HG03521 (cell line): ENCODE results near the gene CCM2.
A peak's percentile ranks its signal among the peaks of the same experiment; 100 is the strongest.
"Not testable (repeated sequence)": the region's sequence is repeated elsewhere in the genome, so short reads cannot be mapped to it uniquely, and the experiment has no call there.

ENCODE experiments used
- ATAC-seq: cut with Tn5 transposase; IDR thresholded peaks from one replicate; pipeline ENCODE4 v1.9.1; 2021; ENCODE audit warnings: mild to moderate bottlenecking, moderate library complexity; ENCODE audit not compliant: unreplicated experiment

The CCM2 gene

DNA sequence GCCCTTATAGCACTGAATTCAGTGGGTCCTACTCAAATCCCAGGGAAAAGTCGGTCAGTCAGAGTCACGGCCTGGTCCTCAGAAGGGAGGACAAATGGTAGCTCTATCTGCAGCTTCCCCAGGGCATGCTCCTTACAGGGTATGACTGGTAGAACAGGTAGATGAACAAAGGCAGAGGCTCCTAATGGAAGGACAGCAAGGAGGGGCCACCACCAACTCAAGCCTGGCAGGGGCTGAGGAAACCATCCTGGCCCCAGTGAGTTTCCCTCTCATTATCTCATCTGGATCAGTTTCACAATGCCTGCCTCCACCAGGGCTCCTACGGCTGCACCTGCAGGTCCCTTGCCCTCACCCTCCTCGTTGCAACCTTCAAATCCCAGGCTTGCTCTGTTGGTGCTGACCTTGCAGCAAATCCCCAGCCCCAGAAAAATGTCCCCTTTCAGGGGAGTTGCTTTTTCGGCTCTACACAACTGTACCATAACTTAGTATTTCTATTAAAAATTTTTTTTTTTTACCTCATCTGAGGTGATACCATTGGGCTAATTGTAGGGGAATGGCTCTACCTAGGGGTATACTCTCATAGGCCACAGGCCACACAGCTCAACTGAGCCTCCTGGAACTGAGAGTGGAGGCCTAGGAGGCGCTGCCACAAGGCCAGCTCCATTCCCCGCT is 18.8 kb upstream of the CCM2 start:
- ATAC-seq: no peak

DNA sequence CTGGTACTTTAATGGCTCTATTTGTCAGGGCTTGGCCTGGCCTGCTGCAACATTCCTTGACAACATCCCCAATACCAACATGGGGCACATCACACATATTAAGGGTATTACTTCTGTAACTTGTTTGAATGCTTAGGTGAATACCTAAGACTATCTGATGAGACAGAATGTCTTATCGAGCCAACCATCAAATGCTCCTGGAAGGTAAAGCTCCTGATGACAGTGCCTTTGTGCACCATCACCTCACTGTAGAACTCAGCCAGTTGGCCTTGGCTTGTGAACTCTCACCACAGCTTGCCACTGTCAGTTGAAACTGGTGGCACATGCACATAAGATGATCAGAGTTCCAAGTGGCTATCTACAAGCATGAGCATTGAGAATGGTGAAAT is 17.5 kb upstream of the CCM2 start:
- ATAC-seq: no peak

DNA sequence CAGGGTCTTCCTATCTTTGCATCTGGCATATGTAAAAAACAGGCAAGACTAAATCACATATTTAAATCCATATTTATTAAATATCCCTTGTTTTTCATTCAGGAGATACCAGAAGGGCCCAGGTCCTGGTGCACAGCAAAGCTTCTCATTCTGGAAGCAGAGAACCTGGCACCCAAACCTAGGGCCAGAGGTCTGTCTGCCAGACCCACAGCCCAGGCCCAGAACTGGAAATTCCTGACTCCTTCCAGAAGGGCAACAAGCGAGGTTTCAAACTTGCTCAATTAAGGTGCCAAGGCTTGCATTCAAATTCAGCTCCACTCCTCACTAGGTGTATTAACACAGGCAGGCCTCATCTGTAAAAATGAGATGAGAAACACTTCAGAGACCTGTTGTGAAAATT is 17.0 kb upstream of the CCM2 start:
- ATAC-seq: no peak

DNA sequence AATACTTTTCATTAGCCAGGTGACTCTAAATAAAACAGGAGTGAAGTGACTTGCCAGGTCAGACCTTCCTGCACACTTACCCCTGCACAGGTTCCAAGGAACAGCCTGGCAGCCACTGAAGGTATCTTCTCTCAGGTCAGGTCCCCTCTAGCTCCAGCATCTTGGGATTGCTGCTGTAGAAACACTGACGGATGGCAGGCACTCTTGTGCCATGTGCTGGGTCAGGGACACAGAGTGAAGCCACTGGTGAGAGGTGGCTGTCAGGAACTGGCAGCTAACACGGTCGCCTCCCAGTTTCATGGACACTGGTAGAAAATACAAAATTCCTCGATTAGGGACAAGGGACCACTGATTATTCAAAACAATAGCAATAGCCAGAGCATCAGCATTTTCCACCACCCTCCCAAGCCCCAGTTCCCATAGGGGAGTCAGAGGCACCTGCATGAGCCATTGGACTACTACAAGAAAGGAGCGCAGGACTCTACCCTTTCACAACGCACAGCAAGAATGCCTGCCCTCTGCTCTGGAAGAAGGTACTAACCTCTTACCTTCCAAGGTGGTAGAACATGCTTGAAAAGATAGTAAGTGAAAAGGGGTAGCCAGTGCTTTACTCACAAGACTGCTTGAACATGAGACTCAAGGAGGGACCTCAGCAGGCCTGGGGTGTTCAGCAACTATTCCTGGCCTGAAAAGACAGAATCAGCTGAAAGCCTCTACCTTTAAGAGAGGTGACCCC is 16.1 kb upstream of the CCM2 start:
- ATAC-seq: no peak

DNA sequence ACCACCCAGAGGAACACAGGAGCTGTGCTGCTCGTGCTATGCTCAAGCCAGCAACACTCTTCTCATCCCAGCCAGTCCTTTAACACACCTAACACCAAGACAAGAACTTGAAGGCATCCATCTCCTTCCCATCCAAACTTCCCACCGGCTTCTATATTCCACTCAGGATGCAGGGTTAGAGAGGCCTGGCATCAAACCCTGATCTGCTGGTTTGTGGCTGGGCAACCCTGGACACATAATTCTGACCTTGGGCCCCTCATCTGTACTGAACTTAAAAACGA is 15.6 kb upstream of the CCM2 start:
- no peak for ATAC-seq

DNA sequence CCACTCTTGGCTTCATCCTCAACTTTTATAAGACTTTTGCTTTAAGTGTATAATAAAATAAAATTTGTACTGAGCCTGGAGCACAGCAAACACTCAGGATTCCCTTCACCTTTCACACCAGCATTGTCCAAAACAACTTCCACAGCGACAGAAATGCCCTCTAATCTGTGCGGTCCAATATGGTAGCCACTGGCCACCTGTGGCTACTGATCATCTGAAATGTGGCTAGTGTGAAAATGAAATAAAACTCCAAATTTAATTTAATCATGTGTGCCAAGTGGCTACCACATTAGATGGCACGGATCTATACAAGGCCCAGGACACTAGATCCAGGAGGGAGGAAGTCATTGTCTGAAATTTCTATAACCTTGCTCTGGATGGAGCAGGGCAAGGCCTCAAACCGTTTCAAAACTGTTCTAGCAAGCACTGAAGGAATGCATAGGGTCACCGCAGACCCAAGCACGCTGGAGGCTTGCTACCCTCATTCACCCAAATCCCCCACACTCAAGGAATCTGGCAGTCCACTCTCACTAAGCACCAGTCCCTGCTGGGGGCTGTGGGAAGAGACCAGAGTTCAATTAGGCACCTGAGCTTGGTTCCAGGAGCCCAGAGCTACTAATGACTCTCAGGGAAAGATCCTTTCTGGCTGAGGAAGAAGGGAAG is 14.8 kb upstream of the CCM2 start:
- no peak for ATAC-seq

DNA sequence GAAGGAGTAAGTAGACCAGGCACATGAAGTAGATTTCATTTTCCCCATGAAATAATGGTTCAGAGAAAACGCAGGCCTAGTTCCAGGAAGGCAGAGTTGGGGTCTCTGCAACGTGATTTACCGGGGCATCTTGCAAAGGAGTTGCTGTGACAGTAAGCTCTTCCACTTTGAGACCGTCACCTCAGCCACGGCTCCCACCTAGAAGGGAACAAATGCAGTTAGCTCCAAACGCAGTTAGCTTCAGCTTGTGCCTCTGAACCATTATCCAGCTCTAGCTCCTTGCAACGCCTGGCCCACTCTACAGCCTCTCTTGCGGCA is 14.1 kb upstream of the CCM2 start:
- ATAC-seq: no peak

DNA sequence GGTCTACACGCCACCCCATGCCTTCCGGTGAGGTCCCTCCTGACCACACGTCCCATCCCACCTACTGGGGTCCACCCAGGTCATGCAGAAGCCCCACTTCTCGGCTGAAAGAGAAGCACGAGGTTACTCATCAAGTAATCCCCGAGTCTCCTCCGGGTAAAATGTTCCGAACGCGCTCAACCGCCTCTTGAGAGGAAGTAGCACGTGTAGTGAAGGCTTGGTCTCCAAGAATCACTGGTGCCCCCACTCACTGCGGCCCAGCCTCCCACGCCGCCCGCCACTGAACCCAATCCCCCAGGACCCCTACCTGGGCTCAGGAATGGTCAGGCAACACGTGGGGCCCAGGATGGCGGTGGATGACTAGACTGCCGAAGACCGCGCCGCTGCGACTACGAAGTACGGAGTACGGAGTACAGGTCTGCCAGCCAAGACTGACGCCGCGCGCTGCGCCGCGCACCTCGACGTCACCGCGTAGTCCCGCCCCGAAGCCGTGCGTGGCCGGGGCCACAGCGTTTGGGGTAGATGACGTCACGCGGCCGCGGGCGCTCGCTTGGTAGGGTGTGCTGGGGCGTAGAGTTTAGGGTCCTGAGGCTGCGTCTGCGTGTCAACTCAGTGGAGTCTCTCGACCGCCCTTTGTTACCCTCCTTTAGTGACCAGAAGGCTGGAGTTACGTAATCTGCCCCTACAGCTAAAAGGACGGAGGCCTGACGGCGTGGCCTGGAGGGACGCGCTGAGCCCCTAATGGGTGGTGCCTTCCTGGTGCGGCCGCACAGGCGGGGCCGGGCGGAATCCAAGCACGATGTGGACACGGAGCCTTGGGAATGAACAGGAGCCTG is 13.6 kb upstream of the CCM2 start:
- peak; percentile 96 for ATAC-seq

DNA sequence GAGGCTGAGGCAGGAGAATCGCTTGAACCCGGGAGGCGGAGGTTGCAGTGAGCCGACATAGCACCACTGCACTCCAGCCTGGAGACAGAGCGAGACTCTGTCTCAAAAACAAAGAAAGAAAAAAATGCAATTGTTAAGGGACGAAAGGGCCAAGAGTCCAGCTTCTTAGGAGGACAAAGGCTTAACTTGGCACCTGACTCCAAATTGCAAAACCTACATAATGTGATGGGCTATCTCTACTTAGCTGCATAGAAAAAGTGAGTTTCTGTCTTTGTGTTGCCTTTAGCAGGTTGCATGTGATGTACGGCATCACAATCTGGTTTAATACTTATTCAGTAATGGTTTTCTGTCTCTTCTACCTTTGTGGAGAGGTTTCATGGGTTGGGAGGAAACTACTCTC is 12.5 kb upstream of the CCM2 start:
- ATAC-seq: no peak

DNA sequence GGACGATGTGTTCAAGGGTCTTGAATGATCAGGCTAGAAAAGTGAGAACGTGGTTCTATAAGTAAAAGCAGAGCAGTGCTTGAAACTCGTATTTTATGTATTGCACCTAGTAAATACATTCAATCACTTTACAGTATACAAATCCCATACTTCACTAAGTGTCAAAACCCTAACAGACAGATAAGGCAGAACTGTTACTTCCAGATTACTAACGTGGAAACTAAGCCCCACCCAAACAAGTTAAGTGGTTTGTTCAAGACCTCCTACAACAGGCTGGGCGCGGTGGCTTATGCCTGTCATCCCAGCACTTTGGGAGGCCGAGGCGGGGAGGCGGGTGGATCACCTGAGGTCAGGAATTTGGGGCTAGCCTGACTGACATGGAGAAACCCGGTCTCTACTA is 12.0 kb upstream of the CCM2 start:
- no peak for ATAC-seq

DNA sequence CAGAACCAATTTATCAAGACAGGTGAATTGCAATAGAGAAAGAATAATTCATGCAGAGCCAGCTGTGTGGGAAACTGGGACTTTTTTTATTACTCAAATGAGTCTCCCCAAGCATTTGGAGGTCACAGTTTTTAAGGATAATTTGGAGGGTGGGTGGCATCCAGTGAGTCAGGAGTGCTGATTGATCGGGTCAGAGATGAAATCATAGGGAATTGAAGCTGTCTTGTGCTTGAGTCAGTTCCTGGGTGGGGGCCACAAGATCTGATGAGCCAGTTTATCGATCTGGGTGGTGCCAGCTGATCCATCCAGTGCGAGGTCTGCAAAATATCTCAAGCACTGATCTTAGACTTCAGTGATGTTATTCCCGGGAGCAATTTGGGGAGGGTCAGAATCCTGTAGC is 11.3 kb upstream of the CCM2 start:
- ATAC-seq: no peak

DNA sequence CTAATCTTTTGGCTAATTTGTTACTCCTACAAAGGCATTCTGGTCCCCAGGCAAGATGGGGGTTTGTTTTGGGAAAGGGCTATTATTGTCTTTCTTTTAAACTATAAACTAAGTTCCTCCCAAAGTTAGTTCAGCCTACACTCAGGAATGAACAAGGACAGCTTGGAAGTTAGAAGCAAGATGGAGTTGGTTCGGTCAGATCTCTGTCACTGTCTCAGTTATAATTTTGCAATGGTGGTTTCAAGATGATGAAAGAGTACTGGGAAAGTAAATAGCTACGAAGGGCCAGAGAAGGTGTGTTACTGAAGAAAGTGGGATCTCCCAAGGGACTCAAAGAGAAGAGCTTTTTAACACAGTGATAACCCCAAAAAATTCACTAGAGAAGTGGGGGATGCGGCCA is 10.9 kb upstream of the CCM2 start:
- ATAC-seq: no peak

DNA sequence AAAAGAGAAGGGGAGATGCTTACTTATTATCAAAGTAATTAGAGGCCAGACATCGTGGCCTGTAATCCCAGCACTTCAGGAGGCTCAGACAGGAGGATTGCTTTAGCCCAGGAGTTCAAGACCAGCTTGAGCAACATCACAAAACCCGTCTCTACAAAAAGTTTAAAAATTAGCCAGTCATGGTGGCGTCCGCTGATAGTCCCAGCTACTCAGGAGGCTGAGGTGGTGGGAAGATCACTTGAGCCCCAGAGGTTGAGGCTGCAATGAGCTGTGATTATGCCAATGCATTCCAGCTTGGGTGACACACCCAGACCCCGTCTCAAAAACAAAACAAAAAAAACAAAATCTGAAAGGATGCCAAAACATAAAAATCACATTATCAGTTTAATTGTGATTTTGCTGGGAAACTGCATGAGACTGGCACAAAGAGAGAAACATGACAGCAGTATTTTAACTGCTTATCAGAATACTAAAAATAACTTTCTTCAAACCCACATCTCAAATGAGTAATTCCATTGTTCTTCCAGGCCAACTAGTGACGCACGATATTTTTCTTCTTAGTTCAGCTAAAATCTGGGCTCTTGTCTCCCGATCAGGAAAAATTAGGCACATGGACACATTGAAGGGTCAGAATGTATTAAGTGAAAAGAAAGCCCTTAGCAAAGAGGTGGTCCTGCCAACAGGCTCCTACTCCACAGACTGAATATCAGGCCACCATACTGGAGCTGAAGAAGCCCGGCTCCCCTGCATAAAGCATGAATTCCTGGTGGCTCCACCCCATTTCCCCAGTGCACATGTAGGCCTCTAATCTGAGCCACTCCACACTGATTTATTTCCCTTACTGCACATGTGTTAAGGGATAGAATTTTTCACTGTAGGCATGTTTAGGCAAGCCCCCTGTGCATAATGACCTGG is 9.6 kb upstream of the CCM2 start:
- ATAC-seq: no peak

DNA sequence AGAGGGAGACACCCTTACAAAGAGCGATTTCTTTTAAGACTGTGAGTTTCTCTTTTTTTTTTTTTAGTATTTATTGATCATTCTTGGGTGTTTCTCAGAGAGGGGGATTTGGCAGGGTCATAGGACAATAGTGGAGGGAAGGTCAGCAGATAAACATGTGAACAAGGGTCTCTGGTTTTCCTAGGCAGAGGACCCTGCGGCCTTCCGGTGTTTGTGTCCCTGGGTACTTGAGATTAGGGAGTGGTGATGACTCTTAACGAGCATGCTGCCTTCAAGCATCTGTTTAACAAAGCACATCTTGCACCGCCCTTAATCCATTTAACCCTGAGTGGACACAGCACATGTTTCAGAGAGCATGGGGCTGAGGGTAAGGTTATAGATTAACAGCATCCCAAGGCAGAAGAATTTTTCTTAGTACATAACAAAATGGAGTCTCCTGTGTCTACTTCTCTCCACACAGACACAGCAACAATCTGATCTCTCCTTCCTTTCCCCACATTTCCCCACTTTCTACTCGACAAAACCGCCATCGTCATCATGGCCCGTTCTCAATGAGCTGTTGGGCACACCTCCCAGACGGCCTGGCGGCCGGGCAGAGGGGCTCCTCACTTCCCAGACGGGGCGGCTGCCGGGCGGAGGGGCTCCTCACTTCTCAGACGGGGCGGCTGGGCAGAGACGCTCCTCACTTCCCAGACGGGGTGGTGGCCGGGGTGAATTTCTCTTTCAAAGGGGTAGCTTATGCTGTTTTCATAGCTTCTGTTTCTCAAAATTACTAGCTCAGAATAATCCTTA is 7.8 kb upstream of the CCM2 start:
- ATAC-seq: not testable (repeated sequence)

DNA sequence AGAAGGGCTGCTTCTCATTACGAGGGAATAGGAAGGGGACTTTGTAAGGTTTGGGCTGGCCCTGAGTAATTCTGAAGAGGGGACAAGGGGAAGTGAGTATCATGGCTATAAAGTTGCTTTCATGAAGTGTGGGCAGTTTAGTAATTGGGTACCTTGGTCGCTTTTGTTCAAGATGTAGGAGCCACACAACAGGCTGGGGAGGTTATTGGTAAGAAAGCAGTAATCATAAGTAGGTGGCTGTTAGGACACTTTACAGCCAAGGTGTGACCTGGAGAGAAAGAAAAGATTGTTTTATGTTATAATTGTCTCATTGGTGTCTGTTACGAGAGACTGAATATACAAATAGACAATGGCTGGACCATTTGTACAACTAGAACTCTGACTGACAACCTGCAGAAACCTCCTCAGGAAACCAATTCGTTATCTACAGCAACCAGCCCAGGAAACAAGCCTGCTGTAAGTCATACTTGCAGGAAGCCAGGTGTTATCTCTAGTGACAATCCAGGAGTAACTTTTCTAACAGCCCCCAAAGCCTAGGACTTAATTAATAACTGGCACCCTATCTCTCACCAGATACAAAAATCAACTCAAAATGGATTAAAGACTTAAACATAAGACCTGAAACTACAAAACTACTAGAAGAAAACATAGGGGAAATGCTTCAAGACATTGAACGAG is 5.0 kb upstream of the CCM2 start:
- no peak for ATAC-seq

DNA sequence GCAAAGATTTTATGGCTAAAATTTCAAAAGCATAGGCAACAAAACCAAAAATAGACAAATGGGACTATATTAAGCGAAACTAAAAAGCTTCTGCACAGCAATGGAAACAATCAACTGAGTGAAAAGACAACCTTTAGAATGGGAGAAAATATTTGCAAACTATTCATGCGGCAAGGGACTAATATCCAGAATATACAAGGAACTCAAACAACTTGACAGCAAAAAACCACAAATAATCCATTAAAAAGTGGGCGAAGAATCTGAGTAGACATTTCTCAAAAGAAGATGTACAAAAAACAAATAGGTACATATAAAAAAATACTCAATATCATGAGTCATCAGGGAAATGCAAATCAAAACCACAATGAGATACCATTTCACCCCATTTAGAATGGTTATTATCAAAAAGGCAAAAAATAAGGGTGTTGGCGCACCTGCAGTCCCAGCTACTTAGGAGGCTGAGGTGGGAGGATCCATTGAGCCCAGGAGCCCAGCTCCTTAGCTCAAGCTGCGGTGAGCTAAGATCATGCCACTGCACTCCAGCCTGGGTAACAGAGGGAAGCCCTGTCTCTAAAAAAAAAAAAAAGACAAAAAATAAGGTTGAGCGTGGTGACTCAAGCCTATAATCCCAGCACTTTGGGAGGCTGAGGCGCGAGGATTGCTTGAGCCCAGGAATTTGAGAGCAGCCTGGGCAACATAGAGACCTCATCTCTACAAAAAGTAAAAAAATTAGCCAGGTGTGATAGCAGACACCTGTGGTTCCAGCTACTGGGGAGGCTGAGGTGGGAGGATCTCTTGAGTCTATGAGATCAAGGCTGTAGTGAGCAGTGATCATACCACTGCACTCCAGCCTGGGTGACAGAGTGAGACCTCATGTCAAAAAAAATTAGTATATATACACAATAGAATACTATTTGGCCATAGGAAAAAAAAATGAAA is 4.2 kb upstream of the CCM2 start:
- no peak for ATAC-seq

DNA sequence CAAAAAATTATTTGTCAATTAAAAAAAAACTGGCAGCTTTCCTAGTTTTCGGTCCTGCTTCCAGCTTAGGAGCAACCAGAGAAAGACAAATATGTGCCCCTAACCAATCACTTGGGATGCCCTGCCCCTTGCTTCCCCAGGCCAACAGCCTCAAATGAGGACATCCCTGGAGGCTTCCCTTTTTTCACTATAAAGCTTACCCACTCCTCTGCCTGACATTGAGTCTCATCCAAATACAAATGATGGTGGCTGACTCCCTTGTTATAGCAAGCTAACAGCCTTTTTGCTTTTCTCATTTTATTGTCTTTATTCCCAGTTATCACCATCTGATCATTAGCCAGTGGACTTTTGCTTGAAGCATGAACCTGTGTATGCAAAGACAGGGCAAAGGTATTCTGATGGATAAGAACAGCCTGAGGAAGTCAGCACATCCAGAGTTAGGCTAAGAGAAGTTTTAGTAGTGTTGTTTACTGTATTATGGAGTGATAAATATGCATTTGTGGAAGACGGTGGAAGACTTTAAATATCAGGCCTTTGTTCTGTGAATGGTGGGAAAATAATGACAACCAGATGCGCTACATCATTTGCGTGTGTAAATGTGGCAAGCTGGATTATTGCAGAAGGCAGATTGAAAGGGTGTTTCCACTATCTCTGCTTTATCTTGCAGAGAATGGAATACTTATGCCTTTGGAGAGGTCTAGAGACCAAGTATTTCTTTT is 1.7 kb upstream of the CCM2 start:
- ATAC-seq: no peak
